ENCODE results near the gene BAHCC1.

The BAHCC1 gene

DNA sequence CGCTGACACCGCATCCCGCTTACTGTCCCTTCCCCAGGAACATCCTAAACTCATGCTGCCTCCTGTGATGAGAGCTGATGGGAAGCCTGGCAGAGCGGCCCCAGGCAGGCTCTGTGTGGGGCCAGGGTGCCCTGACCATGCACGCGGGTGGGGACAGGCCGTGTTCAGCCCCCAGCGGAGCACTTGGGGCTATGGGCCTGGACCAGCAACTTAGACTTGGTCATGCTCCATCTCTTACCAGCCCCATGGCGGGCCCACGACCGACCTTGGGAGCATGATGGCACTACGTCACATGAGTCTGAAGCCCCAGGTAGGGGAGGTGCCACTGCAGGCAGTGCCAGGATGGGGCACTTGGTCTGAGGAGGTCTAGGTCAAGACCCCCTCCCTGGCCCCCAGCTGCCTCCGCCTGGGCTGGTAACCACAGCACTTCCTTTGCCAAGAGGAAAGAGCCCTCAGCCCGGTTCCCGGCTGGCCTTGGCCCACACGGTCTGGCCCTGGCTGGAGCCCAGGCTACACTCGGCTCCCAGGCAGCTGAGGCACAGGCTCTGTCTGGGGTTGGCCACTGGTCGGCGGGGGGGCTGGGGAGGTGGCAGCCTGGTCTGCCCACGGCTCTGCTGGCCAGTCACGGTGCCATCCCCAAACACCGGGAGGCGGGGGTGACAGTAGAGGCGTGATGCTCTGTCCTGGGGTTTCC, 25.7 kb downstream of the BAHCC1 start:
- peaks cover 85% of the 10 kb centered on the region for H3K27me3 ChIP-seq (replicated peaks; ENCODE audit: insufficient read depth, low read length)
- H2AFZ ChIP-seq (ENCODE audit: low read length) = no peak overlapping the region
- H3K4me3 ChIP-seq (ENCODE audit: low read length) = no peak overlapping the region
- H3K4me1 ChIP-seq (ENCODE audit: low read length) = no peaks in the 10 kb centered on the region
- no peaks in the 10 kb centered on the region for H3F3A ChIP-seq (ENCODE audit: insufficient read depth, low read length)
- no peak overlapping the region for H3K27ac ChIP-seq (ENCODE audit: low read length)
- no peaks in the 10 kb centered on the region for H3K9me2 ChIP-seq (replicated peaks; ENCODE audit: insufficient read depth, low read length)
- H4K20me1 ChIP-seq (ENCODE audit: insufficient read depth, low read length) = no peaks in the 10 kb centered on the region; the same call in 1 of the 2 replicates
- no peak for DNase-seq
- no peaks in the 10 kb centered on the region for H3K79me2 ChIP-seq (ENCODE audit: low read length)
- no peaks in the 10 kb centered on the region for H3K9me3 ChIP-seq (replicated peaks; ENCODE audit: insufficient read depth, low read length)
- H3K4me2 ChIP-seq (ENCODE audit: low read depth, low read length) = no peak overlapping the region
- TF ChIP-seq EZH2phosphoT487 (IDR thresholded peaks at IDR 0.05; ENCODE audit: low read length) = no peak
- TF ChIP-seq, protein P1, sequence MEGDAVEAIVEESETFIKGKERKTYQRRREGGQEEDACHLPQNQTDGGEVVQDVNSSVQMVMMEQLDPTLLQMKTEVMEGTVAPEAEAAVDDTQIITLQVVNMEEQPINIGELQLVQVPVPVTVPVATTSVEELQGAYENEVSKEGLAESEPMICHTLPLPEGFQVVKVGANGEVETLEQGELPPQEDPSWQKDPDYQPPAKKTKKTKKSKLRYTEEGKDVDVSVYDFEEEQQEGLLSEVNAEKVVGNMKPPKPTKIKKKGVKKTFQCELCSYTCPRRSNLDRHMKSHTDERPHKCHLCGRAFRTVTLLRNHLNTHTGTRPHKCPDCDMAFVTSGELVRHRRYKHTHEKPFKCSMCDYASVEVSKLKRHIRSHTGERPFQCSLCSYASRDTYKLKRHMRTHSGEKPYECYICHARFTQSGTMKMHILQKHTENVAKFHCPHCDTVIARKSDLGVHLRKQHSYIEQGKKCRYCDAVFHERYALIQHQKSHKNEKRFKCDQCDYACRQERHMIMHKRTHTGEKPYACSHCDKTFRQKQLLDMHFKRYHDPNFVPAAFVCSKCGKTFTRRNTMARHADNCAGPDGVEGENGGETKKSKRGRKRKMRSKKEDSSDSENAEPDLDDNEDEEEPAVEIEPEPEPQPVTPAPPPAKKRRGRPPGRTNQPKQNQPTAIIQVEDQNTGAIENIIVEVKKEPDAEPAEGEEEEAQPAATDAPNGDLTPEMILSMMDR (IDR thresholded peaks at IDR 0.05; ENCODE audit: low read length) = no peak
- TF ChIP-seq EZH2 (optimal IDR thresholded peaks at IDR 0.05; ENCODE audit: low read depth, low read length) = no peak
- no peaks in the 10 kb centered on the region for H3K36me3 ChIP-seq (replicated peaks; ENCODE audit: insufficient read depth, low read length)
- no peak overlapping the region for H3K9ac ChIP-seq (ENCODE audit: low read length)

DNA sequence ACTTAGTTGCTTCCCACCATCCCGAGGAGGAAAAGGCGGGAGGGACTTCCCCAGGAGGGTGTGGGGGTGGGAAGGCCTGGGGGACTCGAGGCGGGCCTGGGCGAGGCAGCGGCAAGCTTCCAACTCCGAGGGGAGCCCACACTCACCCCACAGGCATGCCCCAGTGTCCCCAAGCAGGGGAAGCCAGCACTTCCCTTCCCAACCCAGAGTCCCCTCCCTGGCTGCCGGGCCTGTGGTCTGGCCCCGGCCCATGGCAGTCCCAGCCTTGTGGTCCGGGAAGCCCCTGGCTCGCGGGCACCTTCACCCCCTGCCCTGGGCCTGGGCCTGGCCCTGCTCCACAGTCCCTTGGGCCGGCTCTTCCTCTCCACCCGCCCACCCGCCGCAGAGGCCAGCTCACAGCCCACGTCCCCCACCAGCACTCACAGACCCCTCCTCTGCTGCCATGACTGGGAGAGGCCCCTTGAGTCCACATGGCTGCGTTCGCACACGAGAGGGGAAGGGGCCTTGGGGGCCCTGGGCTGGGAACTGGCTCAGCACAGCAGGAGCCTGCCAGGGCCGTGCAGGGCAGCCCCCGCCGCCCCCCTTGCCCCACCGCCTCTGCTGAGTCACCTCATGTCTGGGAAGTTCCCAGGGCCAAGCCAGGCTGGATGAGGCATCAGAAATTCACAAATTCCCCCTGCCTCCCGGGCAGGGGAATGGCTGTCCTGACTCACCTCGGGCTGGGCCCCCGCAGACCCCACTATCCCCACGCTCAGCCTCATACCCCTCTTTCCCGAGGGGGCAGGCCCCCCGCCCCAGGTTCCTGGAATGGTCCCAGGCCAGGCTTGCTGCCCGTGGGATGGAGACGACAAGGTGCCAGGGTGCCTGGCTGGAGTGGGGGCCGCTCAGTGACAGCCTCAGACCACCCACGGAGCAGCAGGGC, 27.8 kb downstream of the BAHCC1 start:
- H4K20me1 ChIP-seq (ENCODE audit: insufficient read depth, low read length) = no peaks in the 10 kb centered on the region
- no peaks in the 10 kb centered on the region for H3K9me3 ChIP-seq (replicated peaks; ENCODE audit: insufficient read depth, low read length)
- no peaks in the 10 kb centered on the region for H3K9me2 ChIP-seq (replicated peaks; ENCODE audit: insufficient read depth, low read length)
- H3F3A ChIP-seq (ENCODE audit: insufficient read depth, low read length) = no peaks in the 10 kb centered on the region
- no peak overlapping the region for H3K27ac ChIP-seq (ENCODE audit: low read length)
- no peak for DNase-seq
- TF ChIP-seq EZH2 (optimal IDR thresholded peaks at IDR 0.05; ENCODE audit: low read depth, low read length) (no peak), EZH2phosphoT487 (IDR thresholded peaks at IDR 0.05; ENCODE audit: low read length) (no peak)
- TF ChIP-seq, protein P1 (IDR thresholded peaks at IDR 0.05; ENCODE audit: low read length) = no peak
- H3K4me1 ChIP-seq (ENCODE audit: low read length) = no peaks in the 10 kb centered on the region
- H3K4me3 ChIP-seq (ENCODE audit: low read length) = no peak overlapping the region
- no peak overlapping the region for H2AFZ ChIP-seq (ENCODE audit: low read length)
- H3K9ac ChIP-seq (ENCODE audit: low read length) = no peak overlapping the region
- no peaks in the 10 kb centered on the region for H3K36me3 ChIP-seq (replicated peaks; ENCODE audit: insufficient read depth, low read length)
- H3K4me2 ChIP-seq (ENCODE audit: low read depth, low read length) = no peak overlapping the region
- no peaks in the 10 kb centered on the region for H3K79me2 ChIP-seq (ENCODE audit: low read length)
- H3K27me3 ChIP-seq (replicated peaks; ENCODE audit: insufficient read depth, low read length) = peaks cover 85% of the 10 kb centered on the region

DNA sequence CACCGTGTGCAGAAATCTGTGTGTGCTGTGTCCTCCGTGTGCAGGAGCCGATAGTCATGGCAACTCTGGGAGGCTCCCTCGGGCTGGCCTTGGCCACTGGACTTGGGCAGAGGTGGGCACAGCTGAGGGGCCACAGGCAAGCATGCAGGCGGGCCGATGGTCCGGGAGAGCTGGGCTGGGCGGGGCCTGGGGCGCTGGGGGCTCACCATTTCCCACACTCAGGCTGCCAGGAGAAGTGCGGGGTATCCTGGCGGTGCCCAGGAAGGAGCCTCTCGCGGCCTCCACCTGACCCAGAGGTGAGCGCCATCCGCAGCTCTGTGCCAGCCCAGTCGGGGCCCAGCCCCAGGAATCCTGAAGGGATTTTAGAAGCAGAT, 28.4 kb downstream of the BAHCC1 start:
- H3K27ac ChIP-seq (ENCODE audit: low read length) = no peak overlapping the region
- no peaks in the 10 kb centered on the region for H3K9me3 ChIP-seq (replicated peaks; ENCODE audit: insufficient read depth, low read length)
- no peaks in the 10 kb centered on the region for H3F3A ChIP-seq (ENCODE audit: insufficient read depth, low read length)
- H3K9ac ChIP-seq (ENCODE audit: low read length) = no peak overlapping the region
- DNase-seq = no peak
- H3K4me3 ChIP-seq (ENCODE audit: low read length) = no peak overlapping the region
- no peaks in the 10 kb centered on the region for H3K36me3 ChIP-seq (replicated peaks; ENCODE audit: insufficient read depth, low read length)
- H3K9me2 ChIP-seq (replicated peaks; ENCODE audit: insufficient read depth, low read length) = no peaks in the 10 kb centered on the region
- H3K27me3 ChIP-seq (replicated peaks; ENCODE audit: insufficient read depth, low read length) = peaks cover 85% of the 10 kb centered on the region
- H3K79me2 ChIP-seq (ENCODE audit: low read length) = no peaks in the 10 kb centered on the region
- no peaks in the 10 kb centered on the region for H3K4me1 ChIP-seq (ENCODE audit: low read length)
- no peak overlapping the region for H2AFZ ChIP-seq (ENCODE audit: low read length)
- no peak overlapping the region for H3K4me2 ChIP-seq (ENCODE audit: low read depth, low read length)
- no peak for TF ChIP-seq EZH2phosphoT487 (IDR thresholded peaks at IDR 0.05; ENCODE audit: low read length)
- TF ChIP-seq, protein P1 (IDR thresholded peaks at IDR 0.05; ENCODE audit: low read length) = no peak
- TF ChIP-seq EZH2 (optimal IDR thresholded peaks at IDR 0.05; ENCODE audit: low read depth, low read length) = no peak
- no peaks in the 10 kb centered on the region for H4K20me1 ChIP-seq (ENCODE audit: insufficient read depth, low read length)
